ENCODE results near the gene CDK14.

The CDK14 gene

GRCh38 chr7:91242097-91242844 lies 646.1 kb downstream of the CDK14 start:
- DNase-seq: no peak

GRCh38 chr7:91243591-91244301 lies 647.6 kb downstream of the CDK14 start:
- DNase-seq: no peak

- no peak for DNase-seq
Measured at GRCh38 chr7:91247500-91247899, 651.4 kb downstream of the CDK14 start.

- no peak for DNase-seq
Measured at GRCh38 chr7:91248996-91249395, 652.9 kb downstream of the CDK14 start.

- no peak for DNase-seq
Measured at GRCh38 chr7:91249506-91250233, 653.5 kb downstream of the CDK14 start.

- no peak for DNase-seq
Measured at GRCh38 chr7:91250706-91251105, 654.6 kb downstream of the CDK14 start.

GRCh38 chr7:91251877-91252276 lies 655.8 kb downstream of the CDK14 start:
- DNase-seq: no peak

All from CD4-positive, alpha-beta T cell treated with Interleukin-4 for 4 hours (primary cell).